GM21737 (cell line): ENCODE data around the gene ZYX.

Experiments used
- ATAC-seq: cut with Tn5 transposase; IDR thresholded peaks from one replicate; pipeline ENCODE4 v1.9.1; 2021; ENCODE audit warnings: mild to moderate bottlenecking, moderate library complexity; ENCODE audit not compliant: unreplicated experiment

Gene ZYX

GRCh38 chr7:143380646-143381426, at the start of gene ZYX:
Gene ZYX (plus strand): TSS chr7:143381345. CDS start chr7:143381572, 227 bp downstream.
- ATAC-seq: peak; percentile 74

- no peak for ATAC-seq
Measured at GRCh38 chr7:143334244-143334643, 46.9 kb upstream of the ZYX start.

- ATAC-seq: no peak
Measured at GRCh38 chr7:143337216-143337615, 43.9 kb upstream of the ZYX start.

GRCh38 chr7:143341842-143342241, 39.3 kb upstream of the ZYX start:
- no peak for ATAC-seq

GRCh38 chr7:143343596-143343995, 37.5 kb upstream of the ZYX start:
- no peak for ATAC-seq

- peak; percentile 83 for ATAC-seq
Measured at GRCh38 chr7:143345428-143345900, 35.7 kb upstream of the ZYX start.

GRCh38 chr7:143346018-143346417, 35.1 kb upstream of the ZYX start:
- no peak for ATAC-seq

- ATAC-seq: no peak
Measured at GRCh38 chr7:143347950-143348349, 33.2 kb upstream of the ZYX start.

GRCh38 chr7:143351060-143351459, 30.1 kb upstream of the ZYX start:
- ATAC-seq: no peak

- no peak for ATAC-seq
Measured at GRCh38 chr7:143351574-143351973, 29.6 kb upstream of the ZYX start.

- no peak for ATAC-seq
Measured at GRCh38 chr7:143352531-143353002, 28.6 kb upstream of the ZYX start.

GRCh38 chr7:143354376-143354775, 26.8 kb upstream of the ZYX start:
- no peak for ATAC-seq

GRCh38 chr7:143354965-143355364, 26.2 kb upstream of the ZYX start:
- no peak for ATAC-seq

GRCh38 chr7:143355450-143356385, 25.4 kb upstream of the ZYX start:
- no peak for ATAC-seq

GRCh38 chr7:143356414-143357050, 24.6 kb upstream of the ZYX start:
- ATAC-seq: no peak

- no peak for ATAC-seq
Measured at GRCh38 chr7:143358626-143359025, 22.5 kb upstream of the ZYX start.

- ATAC-seq: no peak
Measured at GRCh38 chr7:143359771-143360353, 21.3 kb upstream of the ZYX start.

GRCh38 chr7:143360788-143361551, 20.2 kb upstream of the ZYX start:
- no peak for ATAC-seq

- ATAC-seq: no peak
Measured at GRCh38 chr7:143361552-143362130, 19.5 kb upstream of the ZYX start.
